ENCODE results near the gene PJA2. TPM values are rescaled to one million over a fixed set of nuclear protein-coding genes. Genes with fewer than 3 reads are reported as not detected.

PJA2 gene
- total and polyA plus RNA-seq, 9 of the 15 experiments (the other 6 are each of a cell fraction or from before 2014, with no cell fraction given): 25.1 to 82.1 (median 50.1) TPM

- TF ChIP-seq YY1 (IDR thresholded peaks at IDR 0.05; ENCODE audit: borderline replicate concordance in 1 of 3, control insufficient read depth in 1 of 3, extremely low read depth in 1 of 3, insufficient read depth in 3 of 3, insufficient read length in 1 of 3, insufficient replicate concordance in 2 of 3, low read depth in 1 of 3, low read length in 2 of 3) (peak; percentile 12 to 81 (median 47)), NCOA1 (IDR thresholded peaks at IDR 0.05; ENCODE audit: low read depth) (no peak), YBX1 (IDR thresholded peaks at IDR 0.05) (no peak), CAMTA2 (CRISPR knock-in tag; conservative IDR thresholded peaks at IDR 0.05) (no peak), ATF7 (IDR thresholded peaks at IDR 0.05) (no peak), MTA1 (IDR thresholded peaks at IDR 0.05; ENCODE audit: borderline replicate concordance) (no peak; the same call in 1 of the 2 replicates), HNRNPK (IDR thresholded peaks at IDR 0.05; ENCODE audit: low read depth, low read length, poor library complexity, severe bottlenecking) (no peak), SRSF1 (IDR thresholded peaks at IDR 0.05; ENCODE audit: low read depth, low read length) (no peak), PTTG1 (tag; IDR thresholded peaks at IDR 0.05; ENCODE audit: low read depth) (no peak), ZBTB49 (CRISPR knock-in tag; IDR thresholded peaks at IDR 0.05; ENCODE audit: borderline replicate concordance) (no peak), CREM (IDR thresholded peaks at IDR 0.05; ENCODE audit: low read depth) (peak; percentile 86), TRIM28 (IDR thresholded peaks at IDR 0.05) (no peak)
- TF ChIP-seq, protein P1, sequence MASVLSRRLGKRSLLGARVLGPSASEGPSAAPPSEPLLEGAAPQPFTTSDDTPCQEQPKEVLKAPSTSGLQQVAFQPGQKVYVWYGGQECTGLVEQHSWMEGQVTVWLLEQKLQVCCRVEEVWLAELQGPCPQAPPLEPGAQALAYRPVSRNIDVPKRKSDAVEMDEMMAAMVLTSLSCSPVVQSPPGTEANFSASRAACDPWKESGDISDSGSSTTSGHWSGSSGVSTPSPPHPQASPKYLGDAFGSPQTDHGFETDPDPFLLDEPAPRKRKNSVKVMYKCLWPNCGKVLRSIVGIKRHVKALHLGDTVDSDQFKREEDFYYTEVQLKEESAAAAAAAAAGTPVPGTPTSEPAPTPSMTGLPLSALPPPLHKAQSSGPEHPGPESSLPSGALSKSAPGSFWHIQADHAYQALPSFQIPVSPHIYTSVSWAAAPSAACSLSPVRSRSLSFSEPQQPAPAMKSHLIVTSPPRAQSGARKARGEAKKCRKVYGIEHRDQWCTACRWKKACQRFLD (CRISPR knock-in tag; IDR thresholded peaks at IDR 0.05): no peak
- TF ChIP-seq, protein P2, sequence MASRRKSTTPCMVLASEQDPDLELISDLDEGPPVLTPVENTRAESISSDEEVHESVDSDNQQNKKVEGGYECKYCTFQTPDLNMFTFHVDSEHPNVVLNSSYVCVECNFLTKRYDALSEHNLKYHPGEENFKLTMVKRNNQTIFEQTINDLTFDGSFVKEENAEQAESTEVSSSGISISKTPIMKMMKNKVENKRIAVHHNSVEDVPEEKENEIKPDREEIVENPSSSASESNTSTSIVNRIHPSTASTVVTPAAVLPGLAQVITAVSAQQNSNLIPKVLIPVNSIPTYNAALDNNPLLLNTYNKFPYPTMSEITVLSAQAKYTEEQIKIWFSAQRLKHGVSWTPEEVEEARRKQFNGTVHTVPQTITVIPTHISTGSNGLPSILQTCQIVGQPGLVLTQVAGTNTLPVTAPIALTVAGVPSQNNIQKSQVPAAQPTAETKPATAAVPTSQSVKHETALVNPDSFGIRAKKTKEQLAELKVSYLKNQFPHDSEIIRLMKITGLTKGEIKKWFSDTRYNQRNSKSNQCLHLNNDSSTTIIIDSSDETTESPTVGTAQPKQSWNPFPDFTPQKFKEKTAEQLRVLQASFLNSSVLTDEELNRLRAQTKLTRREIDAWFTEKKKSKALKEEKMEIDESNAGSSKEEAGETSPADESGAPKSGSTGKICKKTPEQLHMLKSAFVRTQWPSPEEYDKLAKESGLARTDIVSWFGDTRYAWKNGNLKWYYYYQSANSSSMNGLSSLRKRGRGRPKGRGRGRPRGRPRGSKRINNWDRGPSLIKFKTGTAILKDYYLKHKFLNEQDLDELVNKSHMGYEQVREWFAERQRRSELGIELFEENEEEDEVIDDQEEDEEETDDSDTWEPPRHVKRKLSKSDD (conservative IDR thresholded peaks at IDR 0.05; ENCODE audit: low read length): no peak
- TF ChIP-seq, protein P3, sequence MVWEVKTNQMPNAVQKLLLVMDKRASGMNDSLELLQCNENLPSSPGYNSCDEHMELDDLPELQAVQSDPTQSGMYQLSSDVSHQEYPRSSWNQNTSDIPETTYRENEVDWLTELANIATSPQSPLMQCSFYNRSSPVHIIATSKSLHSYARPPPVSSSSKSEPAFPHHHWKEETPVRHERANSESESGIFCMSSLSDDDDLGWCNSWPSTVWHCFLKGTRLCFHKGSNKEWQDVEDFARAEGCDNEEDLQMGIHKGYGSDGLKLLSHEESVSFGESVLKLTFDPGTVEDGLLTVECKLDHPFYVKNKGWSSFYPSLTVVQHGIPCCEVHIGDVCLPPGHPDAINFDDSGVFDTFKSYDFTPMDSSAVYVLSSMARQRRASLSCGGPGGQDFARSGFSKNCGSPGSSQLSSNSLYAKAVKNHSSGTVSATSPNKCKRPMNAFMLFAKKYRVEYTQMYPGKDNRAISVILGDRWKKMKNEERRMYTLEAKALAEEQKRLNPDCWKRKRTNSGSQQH (CRISPR knock-in tag; IDR thresholded peaks at IDR 0.05): no peak
- TF ChIP-seq, protein P4, sequence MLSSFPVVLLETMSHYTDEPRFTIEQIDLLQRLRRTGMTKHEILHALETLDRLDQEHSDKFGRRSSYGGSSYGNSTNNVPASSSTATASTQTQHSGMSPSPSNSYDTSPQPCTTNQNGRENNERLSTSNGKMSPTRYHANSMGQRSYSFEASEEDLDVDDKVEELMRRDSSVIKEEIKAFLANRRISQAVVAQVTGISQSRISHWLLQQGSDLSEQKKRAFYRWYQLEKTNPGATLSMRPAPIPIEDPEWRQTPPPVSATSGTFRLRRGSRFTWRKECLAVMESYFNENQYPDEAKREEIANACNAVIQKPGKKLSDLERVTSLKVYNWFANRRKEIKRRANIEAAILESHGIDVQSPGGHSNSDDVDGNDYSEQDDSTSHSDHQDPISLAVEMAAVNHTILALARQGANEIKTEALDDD (IDR thresholded peaks at IDR 0.05): peak; percentile 56
Observed at GRCh38 chr5:109408991-109409843, 557 bp downstream of the PJA2 start (continued).
